K562 (cell line): ENCODE data around the gene LMO2. TPM values are rescaled to one million over a fixed set of nuclear protein-coding genes. Genes with fewer than 3 reads are reported as not detected.

ENCODE experiments used
- ATAC-seq: fragments of 200-7000 bp; cut with Tn5 transposase; 3 replicates; pipeline ENCODE4 v1.9.1; 2020; ENCODE audit warnings: moderate library complexity
- BruUV-seq: library from RNA; stranded (reverse); fragments of 400-500 nt; replicated peaks from 2 replicates; lab custom pipeline; 2021; lab: Mats Ljungman, UMichigan
- CTCF ChIA-PET: fragments of 300-600 bp; formaldehyde crosslinking; extraction: SDS; loops from one replicate; lab custom pipeline; 2021; ENCODE audit warnings: low intra/inter-chr PET ratio; lab: Yijun Ruan, JAX
- POLR2A ChIA-PET: fragments of 300-600, 350-650 bp; sonication (Branson Sonifier 250); formaldehyde crosslinking; extraction: SDS; loops from one replicate; lab custom pipeline; 2021; ENCODE audit warnings: antibody characterized with exemption, inconsistent platforms; lab: Yijun Ruan, JAX
- DNase-seq, 4 experiments: peaks; one replicate each; pipeline versions ENCODE4 v3.0.0 to v3.0.0-alpha.2; 2011 to 2018; ENCODE audit warnings: low spot score in 3 of 4, mixed read lengths in 3 of 4; ENCODE audit errors: extremely low read depth in 1 of 4
- FAIRE-seq: peaks from 2 replicates; lab custom pipeline; 2011; peaks lifted over from hg19 to GRCh38; lab: Jason Lieb, UNC
- H2AFZ ChIP-seq: 2 replicates; pipeline ENCODE4 v1.6.0; 2011; ENCODE audit warnings: low read depth, low read length, control low read depth, inconsistent platforms
- H3K27ac ChIP-seq: fragments of 200-600 bp; 3 replicates; pipeline ENCODE4 v1.8.0; 2011; ENCODE audit warnings: low read depth, mild to moderate bottlenecking, control low read depth, inconsistent platforms, low read length, moderate library complexity, mixed read lengths; ENCODE audit errors: extremely low read depth
- H3K27me3 ChIP-seq, 2 experiments: fragments of 300-600 bp in 1 of 2; 2 replicates in 1 of 2; 3 replicates in 1 of 2; pipeline versions ENCODE4 v1.6.0 to v1.8.0; 2011; ENCODE audit warnings: inconsistent platforms in 2 of 2, low read length in 2 of 2, mild to moderate bottlenecking in 1 of 2, mixed read lengths in 1 of 2, moderate library complexity in 1 of 2; ENCODE audit not compliant: control insufficient read depth in 2 of 2, insufficient read depth in 2 of 2
- H3K36me3 ChIP-seq: fragments of 300-600 bp; 3 replicates; pipeline ENCODE4 v1.8.0; 2011; ENCODE audit warnings: mild to moderate bottlenecking, low read length, inconsistent platforms; ENCODE audit not compliant: control insufficient read depth, insufficient read depth
- H3K4me1 ChIP-seq, 2 experiments: fragments of 200-600 bp in 1 of 2; replicated peaks in 1 of 2; 2 replicates in 1 of 2; 3 replicates in 1 of 2; pipeline versions ENCODE4 v1.5.1 to v1.8.0; 2011; ENCODE audit warnings: inconsistent platforms in 2 of 2, low read length in 2 of 2, mild to moderate bottlenecking in 1 of 2, mixed read lengths in 1 of 2, moderate library complexity in 1 of 2; ENCODE audit not compliant: control insufficient read depth in 2 of 2, insufficient read depth in 2 of 2
- H3K4me2 ChIP-seq: 2 replicates; pipeline ENCODE4 v1.6.1; 2011; ENCODE audit warnings: low read length, control low read depth, inconsistent platforms, mixed read lengths; ENCODE audit not compliant: insufficient read depth
- H3K4me3 ChIP-seq: fragments of 200-600 bp; sonication (generic), shearing (Covaris generic); 2 replicates; pipeline ENCODE4 v1.5.1; 2016; ENCODE audit warnings: control low read depth, inconsistent platforms
- H3K79me2 ChIP-seq: fragments of 200-600 bp; 3 replicates; pipeline ENCODE4 v1.8.0; 2011; ENCODE audit warnings: low read length, inconsistent platforms; ENCODE audit not compliant: control insufficient read depth, insufficient read depth
- H3K9ac ChIP-seq, 2 experiments: 2 replicates each; pipeline versions ENCODE4 v1.6.0 to v1.6.1; 2011; ENCODE audit warnings: low read depth in 2 of 2, low read length in 2 of 2, control low read depth in 1 of 2, inconsistent platforms in 1 of 2, mild to moderate bottlenecking in 1 of 2, mixed read lengths in 1 of 2; ENCODE audit not compliant: insufficient read depth in 1 of 2
- H3K9me1 ChIP-seq: one replicate; pipeline ENCODE4 v1.6.0; 2011; ENCODE audit warnings: inconsistent platforms, mild to moderate bottlenecking, low read length, moderate library complexity; ENCODE audit not compliant: control insufficient read depth, insufficient read depth
- H3K9me3 ChIP-seq: replicated peaks from 2 replicates; pipeline ENCODE4 v1.5.1; 2011; ENCODE audit warnings: low read depth, low read length, inconsistent platforms; ENCODE audit not compliant: control insufficient read depth, insufficient read depth
- H4K20me1 ChIP-seq: replicated peaks from 2 replicates; pipeline ENCODE4 v1.6.1; 2011; ENCODE audit warnings: low read length, inconsistent platforms, mixed read lengths; ENCODE audit not compliant: control insufficient read depth, insufficient read depth
- ELK1 ChIP-seq: sonication (generic); formaldehyde crosslinking; IDR thresholded peaks from 2 replicates; pipeline ENCODE4 v1.8.1; 2022; ENCODE audit warnings: missing genetic modification reagents
- FIP1L1 ChIP-seq: fragments of 200-400 bp; formaldehyde crosslinking; IDR thresholded peaks from 2 replicates; pipeline ENCODE4 v1.6.1; 2018; ENCODE audit warnings: mild to moderate bottlenecking, low read depth, low read length; ENCODE audit not compliant: poor library complexity, severe bottlenecking
- MCM2 ChIP-seq: fragments of 450-650 bp; IDR thresholded peaks from 2 replicates; pipeline ENCODE4 v1.6.1; 2017; ENCODE audit warnings: low read depth, mild to moderate bottlenecking
- NCOA4 ChIP-seq: fragments of 450-650 bp; IDR thresholded peaks from 2 replicates; pipeline ENCODE4 v1.6.1; 2018; ENCODE audit warnings: mild to moderate bottlenecking; ENCODE audit not compliant: partially characterized antibody
- SIN3A ChIP-seq, 2 experiments: fragments of 150-350 bp in 1 of 2; IDR thresholded peaks; 2 replicates each; pipeline ENCODE4 v1.6.1; 2011 to 2016; ENCODE audit warnings: borderline replicate concordance in 2 of 2, low read depth in 2 of 2, low read length in 2 of 2, mild to moderate bottlenecking in 2 of 2, moderate library complexity in 2 of 2; ENCODE audit not compliant: control insufficient read depth in 1 of 2
- SMAD3 ChIP-seq: fragments of 450-650 bp; formaldehyde crosslinking; conservative IDR thresholded peaks from 2 replicates; pipeline ENCODE4 v1.4.0; 2020; ENCODE audit warnings: mild to moderate bottlenecking
- THAP12 ChIP-seq: fragments of 250-450 bp; sonication (Bioruptor Pico); IDR thresholded peaks from 2 replicates; pipeline ENCODE4 v1.9.0; 2021; ENCODE audit warnings: mild to moderate bottlenecking, inconsistent platforms
- ZNF239 ChIP-seq: fragments of 250-450 bp; sonication (Bioruptor Pico); IDR thresholded peaks from 2 replicates; pipeline ENCODE4 v1.4.0; 2020; ENCODE audit warnings: mild to moderate bottlenecking
- WGBS: fragments of 100-300 bp; shearing (Covaris generic); methylation state at CpG from one replicate; pipeline ENCODE4 v1.1.6; 2016; ENCODE audit warnings: low coverage, mixed read lengths; ENCODE audit not compliant: insufficient coverage; ENCODE audit errors: missing lambda C conversion rate; 5-methylcytosine and 5-hydroxymethylcytosine counted together
- in situ Hi-C: fragments of 300-500 bp; cut with MboI; formaldehyde crosslinking; loops from 4 replicates; pipeline ENCODE4 v1.15.0; 2018; ENCODE audit warnings: inconsistent platforms, mixed read lengths
- intact Hi-C: fragments of 100-400 bp; cut with micrococcal nuclease; formaldehyde crosslinking; loops from 2 replicates; pipeline ENCODE4 v1.14.2; 2022
- polyA plus RNA-seq, 8 experiments: library from polyadenylated mRNA; depleted of rRNA in 4 of 8; stranded (reverse) in 5 of 8; unstranded in 3 of 8; fragments of >200 nt; fragmentation: Nextera tagmentation in 2 of 8; fragmentation: Illumina TruSeq in 1 of 8; extraction: Ambion mirVana in 2 of 8; extraction: Trizol in 1 of 8; gene quantifications; 2 replicates each; pipeline versions ENCODE4 v1.2.1 to v1.2.3, GENCODE V29; 2011 to 2014; ENCODE audit warnings: inconsistent platforms in 1 of 8, missing spikeins in 1 of 8
- total RNA-seq, 7 experiments: library from RNA; depleted of rRNA in 6 of 7; stranded (reverse); fragments of >200 nt in 6 of 7; fragmentation: Illumina TruSeq in 2 of 7; extraction: Trizol in 2 of 7; gene quantifications; 2 replicates each; pipeline versions ENCODE4 v1.2.1 to v1.2.3, GENCODE V29; 2011 to 2021; ENCODE audit warnings: low replicate concordance in 1 of 7
- TF ChIP-seq, protein P1 (sequence below): sonication (generic); formaldehyde crosslinking; IDR thresholded peaks from 2 replicates; pipeline ENCODE4 v1.8.0; 2022; ENCODE audit warnings: mild to moderate bottlenecking, missing genetic modification reagents

LMO2 gene
- total and polyA plus RNA-seq, 9 of the 15 experiments (the other 6 are each of a cell fraction or from before 2014, with no cell fraction given): 6.9 to 126 (median 91.5) TPM

- in situ Hi-C loops (no loop called here), intact Hi-C loops (no loop called here)
- 81% methylated on average over 11 of the region's 11 CpGs for WGBS
- TF ChIP-seq, protein P1, sequence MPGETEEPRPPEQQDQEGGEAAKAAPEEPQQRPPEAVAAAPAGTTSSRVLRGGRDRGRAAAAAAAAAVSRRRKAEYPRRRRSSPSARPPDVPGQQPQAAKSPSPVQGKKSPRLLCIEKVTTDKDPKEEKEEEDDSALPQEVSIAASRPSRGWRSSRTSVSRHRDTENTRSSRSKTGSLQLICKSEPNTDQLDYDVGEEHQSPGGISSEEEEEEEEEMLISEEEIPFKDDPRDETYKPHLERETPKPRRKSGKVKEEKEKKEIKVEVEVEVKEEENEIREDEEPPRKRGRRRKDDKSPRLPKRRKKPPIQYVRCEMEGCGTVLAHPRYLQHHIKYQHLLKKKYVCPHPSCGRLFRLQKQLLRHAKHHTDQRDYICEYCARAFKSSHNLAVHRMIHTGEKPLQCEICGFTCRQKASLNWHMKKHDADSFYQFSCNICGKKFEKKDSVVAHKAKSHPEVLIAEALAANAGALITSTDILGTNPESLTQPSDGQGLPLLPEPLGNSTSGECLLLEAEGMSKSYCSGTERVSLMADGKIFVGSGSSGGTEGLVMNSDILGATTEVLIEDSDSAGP (CRISPR knock-in tag): no peak
- TF ChIP-seq ELK1 (CRISPR knock-in tag) (no peak), FIP1L1 (no peak), SIN3A (IDR thresholded peaks at IDR 0.05; ENCODE audit: borderline replicate concordance in 2 of 2, control insufficient read depth in 1 of 2, low read depth in 2 of 2, low read length in 2 of 2) (no peak), NCOA4 (no peak), SMAD3 (CRISPR knock-in tag) (no peak), THAP12 (CRISPR knock-in tag) (no peak), MCM2 (no peak), ZNF239 (CRISPR knock-in tag) (no peak)
- Histone ChIP-seq H3K9me3 (peaks cover 13% of the 10 kb centered on the region), H3K79me2 (no peaks in the 10 kb centered on the region), H3K9ac (no peak overlapping the region), H3K9me1 (no peaks in the 10 kb centered on the region), H3K4me3 (no peak overlapping the region), H4K20me1 (no peaks in the 10 kb centered on the region), H3K27ac (no peak overlapping the region), H3K27me3 (no peaks in the 10 kb centered on the region), H3K36me3 (no peaks in the 10 kb centered on the region), H3K4me1 (peaks cover 0 to 3% of the 10 kb centered on the region in 2 experiments; a peak in 3 of 5 replicates), H2AFZ (no peak overlapping the region), H3K4me2 (no peak overlapping the region)
- POLR2A ChIA-PET: interaction anchor here (0.9 to 1.2 kb wide), 3 partner anchors 10 to 52 kb away, joined by 3 to 4 read pairs (median 4); partner anchors contain the start of gene LMO2
- FAIRE-seq (no peak), DNase-seq (no peak), ATAC-seq (no peak)
- no TSS peak for BruUV-seq
- CTCF ChIA-PET: no interaction called here
These were observed 14.8 kb upstream of the LMO2 start for GRCh38 chr11:33906484-33907186.
